ENCODE results near the gene SLC7A6.

- TF ChIP-seq CTCF (IDR thresholded peaks at IDR 0.05; ENCODE audit: low read depth, low read length) (no peak), EZH2phosphoT487 (IDR thresholded peaks at IDR 0.05; ENCODE audit: low read depth) (no peak)
Measured at GRCh38 chr16:68246121-68246520, 18.2 kb upstream of the SLC7A6 start.
